Activated T-helper 1 cell treated with anti-CD3 and anti-CD28 coated beads, Interleukin-2, amount 50 U/mL, for 16 hours (primary cell): ENCODE measurements around the gene XKR7.

Experiments
- DNase-seq, 2 donors: peaks; one replicate each; pipeline ENCODE4 v3.0.0-alpha.2; 2020; ENCODE audit warnings: low read depth in 1 of 2, low spot score in 1 of 2

The XKR7 gene

DNA sequence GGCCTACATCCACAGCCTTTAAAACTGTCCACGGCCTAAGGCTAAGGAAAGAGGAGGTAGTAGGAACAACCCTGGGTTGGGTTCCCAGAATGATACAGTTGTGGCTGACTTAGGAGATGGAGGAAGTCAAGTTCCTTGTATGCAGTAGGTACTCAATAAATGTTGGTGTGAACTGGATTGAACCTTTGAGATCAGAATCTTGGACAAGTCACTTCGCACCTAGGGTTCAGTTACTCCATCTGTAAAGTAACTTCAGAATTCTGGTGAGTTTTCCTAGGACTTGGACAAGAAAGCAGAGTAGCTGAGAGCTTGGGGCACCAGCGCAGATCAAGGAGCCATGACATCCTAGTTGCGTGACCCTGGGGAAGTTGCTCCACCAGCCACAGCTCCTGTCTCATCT is 9.1 kb downstream of the XKR7 start:
- DNase-seq, result no peak

DNA sequence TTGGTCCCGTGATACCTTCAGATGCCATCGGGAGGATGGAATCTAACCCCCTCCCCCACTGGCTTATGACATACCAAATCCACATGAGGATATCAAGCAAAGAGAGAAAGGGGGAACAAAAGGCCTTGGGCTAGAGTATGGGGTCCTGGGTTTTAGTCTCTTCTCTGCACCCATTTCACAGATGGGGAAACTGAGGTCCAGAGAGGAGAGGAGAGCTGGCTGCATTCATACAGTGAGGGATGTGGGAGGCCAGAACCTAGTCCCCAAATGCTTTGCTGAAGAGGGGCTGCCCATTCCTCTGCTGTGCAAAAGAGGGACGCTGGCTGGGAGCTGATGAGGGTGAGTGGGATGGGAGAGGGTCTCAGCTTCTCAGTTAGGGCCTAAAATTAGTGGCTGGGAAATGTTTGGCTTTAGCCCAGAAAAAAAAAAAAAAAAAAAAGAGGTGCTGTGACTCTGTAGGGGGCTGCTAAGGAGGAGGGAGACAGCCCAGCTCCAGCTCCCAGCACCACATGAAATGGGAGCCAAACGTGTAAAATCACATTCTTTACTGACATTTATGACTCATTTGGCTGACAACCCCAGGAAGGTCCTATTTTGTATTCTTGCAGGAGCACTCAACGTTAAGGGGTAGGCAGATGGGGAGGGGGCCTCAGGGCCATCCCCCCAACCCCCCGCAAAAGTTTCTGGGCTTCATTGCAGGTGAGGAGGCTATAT is 11.9 kb downstream of the XKR7 start:
- DNase-seq, result no peak

DNA sequence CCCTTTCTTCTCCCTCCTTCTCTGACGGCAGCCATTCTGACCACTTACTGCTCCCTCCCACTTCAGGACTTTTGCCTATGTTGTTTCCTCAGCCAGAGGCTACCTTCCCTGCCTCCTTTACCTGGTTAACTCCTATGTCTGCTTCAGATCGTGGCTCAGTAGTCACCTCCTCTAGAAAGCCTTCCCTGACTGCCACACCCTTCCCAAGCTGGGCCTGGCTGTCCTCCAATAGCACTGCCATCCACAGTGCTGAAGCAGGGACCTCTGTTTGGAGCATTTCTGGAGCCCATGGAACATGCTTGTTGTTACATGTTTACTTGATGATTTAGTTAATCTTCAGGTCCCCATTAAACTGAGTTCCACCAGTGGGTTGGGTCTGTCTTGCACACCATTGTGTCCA is 13.8 kb downstream of the XKR7 start:
- no peak for DNase-seq

DNA sequence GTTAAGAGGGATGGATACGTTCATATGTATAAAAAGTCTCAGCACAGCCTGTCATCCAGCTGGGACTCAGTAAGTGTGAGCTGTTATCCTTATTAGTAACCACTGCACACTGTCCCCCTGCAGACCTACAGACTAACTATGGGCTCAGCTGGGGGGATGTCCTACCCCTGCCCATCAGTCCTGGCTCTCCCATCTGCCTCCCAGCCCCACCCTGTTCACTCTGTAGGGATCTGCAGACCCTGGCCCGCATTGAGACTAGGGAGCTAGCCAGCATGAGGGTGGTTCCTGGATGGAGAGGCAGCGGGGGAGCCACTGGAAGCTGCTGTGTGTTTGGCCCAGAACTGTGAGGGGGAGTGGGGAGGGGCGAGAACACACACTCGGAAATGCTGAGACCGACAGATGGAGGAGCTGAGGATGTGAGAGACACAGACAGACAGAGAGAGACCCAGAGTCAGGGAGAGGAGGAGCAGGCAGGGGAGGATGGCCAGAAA is 17.1 kb downstream of the XKR7 start:
- no peak for DNase-seq

DNA sequence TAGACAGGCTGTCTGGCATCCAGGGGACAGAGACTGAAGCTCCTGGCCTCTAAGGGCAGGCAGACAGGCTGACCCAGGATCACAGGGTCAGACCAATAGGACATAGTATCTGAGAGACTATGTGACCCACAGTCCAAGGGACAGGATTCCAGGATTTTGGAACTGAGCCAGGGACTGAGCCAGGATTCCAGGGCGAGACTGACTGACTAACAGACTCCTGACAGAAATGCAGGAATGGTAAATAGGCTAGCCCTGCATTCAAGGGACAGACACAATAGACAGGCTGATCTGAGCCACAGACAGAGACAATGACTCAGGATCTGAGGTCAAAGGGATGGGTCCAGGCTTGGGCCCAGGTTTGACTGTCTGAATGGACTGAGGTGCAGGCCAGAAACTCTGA is 19.8 kb downstream of the XKR7 start:
- no peak for DNase-seq

DNA sequence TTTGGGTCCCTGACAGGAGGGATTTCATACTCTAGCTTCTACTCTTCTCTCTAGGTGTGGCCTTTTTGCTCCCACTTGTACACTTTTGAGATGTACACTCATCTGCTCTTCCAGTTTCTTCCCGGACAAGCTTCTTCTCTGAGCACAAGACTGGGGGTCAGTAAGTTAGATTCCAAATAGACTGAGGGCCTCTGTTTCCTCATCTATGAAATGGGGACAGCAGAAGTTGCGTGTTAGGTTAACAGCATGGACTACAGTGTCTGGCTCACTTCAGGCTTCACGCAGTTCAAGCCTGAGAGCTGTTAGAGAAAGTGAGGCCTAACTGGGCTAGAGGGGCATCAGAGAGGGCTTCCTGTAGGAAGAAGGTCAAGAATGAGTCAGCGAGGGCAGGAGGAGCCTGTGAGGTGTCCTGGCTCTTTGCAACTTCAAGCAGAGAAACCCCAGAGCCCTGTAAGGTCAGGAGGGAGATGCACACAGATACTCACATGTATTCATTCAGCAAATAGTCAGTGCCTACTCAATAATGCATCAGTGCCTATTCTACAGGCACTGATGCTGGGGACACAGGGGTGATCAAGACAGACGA is 20.6 kb downstream of the XKR7 start:
- no peak for DNase-seq

DNA sequence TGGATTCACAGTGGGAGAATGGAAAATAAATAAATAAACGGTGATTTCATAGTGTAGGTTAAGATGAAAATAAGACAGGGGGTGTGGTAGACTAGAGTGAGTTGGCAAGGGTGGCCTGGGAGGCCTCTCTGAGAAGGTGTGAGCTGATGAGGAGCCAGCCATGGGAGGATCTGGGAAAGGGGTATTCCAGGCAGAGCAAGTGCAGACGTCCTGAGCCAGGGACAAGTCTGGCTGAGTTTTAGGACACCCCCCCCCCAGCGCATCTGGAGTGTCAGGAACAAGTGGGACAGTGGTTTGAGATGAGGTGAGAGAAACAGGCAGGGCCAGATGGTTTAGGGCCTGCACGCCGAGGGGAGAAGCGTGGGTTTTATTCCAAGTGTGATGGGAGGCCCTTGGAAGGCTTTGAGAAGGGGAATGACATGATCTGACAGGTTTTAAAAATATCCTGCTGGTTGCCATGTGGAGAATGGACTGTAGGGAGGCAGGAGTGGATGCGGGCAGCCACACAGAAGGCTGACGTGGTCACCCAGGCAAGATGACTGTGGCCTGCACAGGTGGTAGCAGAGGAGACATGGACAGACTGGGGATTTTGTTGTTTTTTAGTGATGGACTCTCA is 21.2 kb downstream of the XKR7 start:
- DNase-seq, result no peak

DNA sequence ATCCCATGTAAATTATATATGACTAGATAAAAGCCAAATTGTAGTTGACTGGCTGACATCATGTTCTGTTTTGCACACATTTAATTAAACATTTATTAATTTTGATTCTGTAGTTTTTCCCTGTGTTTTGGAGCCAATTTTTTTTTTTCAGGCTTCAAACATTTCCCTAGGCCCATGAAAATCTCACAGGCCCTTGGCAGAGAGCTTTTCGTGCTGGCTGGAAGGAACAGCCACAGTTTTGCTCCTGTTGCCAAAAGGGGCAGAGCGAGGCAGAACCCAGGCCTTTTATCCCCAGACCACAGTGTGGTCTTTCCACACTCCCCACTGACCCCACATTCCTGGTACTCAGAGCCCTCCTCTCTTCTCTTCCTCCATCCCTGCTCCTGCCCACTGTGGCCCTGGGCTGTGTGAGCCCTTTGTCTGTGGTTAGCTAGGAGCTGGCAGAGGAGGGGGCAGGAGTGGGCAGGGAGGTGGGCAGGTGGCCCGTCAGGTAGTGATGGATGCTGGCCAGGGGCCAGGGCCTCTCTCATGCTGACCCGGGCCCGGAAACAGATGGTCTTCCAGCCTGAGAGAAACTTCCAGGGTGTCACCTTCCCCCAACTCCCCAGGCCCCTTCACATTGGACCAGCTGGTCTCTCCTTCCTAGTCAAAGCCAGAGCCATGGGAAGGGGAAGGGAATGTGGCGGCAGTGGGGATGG is 22.8 kb downstream of the XKR7 start:
- no peak for DNase-seq

DNA sequence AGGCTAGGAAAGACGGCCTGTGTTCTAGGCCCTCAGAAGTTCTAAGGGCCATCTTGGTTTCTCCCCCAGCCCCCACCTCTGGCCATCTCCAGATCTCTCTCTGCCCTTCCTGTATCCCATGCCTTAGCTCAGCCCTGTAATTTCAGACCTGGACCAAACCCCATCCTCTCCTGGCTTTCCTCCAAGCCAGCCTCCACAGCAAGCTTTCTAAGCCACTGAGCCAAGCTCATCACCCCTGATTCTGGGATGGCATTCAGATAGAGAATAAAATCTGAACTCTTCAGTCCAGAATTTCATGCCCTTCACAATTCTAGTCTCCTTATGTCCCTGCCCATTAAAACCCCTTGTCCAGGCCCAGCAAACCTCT is 23.4 kb downstream of the XKR7 start:
- no peak for DNase-seq

DNA sequence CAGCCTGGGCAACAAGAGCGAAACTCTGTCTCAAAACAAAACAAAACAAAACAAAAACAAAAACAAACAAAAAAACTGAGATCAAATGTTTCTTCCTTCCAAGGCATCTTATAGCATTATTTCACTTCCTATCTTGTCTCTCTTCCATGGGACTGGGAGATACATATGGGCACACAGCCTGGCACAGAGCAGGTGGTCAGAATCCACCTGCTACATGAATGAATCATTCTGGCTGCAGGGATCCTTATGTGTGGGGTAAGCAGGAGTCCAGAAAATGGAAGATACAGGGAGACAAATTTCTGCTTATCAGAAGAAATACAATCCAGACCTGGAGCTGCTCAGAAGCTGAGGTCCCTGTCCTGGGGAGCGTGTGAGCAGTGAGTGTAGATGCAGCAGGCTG is 24.1 kb downstream of the XKR7 start:
- no peak for DNase-seq

DNA sequence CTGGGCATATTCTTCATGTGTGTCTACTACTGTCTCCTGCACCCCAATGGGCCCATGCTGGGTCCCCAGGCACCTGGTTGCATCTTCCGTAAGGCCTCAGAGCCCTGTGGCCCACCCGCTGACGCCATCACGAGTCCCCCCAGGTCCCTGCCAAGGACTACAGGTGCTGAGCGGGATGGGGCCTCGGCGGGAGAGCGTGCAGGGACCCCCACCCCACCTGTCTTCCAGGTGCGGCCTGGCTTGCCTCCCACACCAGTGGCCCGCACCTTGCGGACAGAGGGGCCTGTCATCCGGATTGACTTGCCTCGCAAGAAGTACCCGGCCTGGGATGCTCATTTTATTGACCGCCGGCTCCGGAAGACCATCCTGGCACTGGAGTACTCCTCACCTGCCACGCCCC is 29.0 kb downstream of the XKR7 start:
- DNase-seq, result no peak

DNA sequence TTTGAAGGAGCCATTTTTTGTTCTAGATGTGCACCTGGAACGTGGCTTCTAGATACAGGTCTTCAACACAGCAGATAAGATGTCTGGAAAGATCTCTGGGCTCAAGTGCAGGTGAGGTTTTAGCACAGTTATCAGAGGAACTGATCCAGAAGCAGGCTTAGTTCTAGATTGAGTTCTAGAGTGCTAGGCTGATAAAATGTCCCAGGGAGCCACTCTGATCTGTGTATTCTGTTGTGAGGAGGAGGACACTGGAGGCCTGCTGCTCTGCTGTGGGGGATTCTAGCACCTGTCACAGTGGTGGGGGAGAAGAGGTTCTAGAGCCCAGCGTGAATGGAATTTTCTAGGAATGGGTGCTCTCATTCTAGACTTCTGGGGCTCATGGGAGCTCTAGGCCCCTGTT is 30.3 kb downstream of the XKR7 start:
- no peak for DNase-seq

DNA sequence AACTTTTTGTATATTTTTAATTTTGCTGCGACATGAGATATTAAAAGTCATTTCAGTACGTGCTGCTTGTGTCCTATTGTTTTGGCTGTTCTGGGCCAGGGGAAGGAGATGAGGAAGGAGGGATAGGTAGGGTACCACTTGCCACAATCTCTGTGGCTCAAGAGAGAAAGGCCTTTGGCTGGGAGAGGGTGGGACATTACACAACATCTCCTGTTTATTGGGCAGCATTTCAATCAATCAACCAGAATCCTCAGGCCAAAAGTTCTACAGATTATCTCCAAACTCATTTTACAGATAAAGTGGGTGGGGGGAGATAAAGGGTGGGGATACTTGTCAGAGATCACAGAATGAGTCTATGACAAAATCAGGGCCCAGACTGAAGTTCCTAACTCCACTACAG is 35.4 kb downstream of the XKR7 start:
- DNase-seq, result no peak

DNA sequence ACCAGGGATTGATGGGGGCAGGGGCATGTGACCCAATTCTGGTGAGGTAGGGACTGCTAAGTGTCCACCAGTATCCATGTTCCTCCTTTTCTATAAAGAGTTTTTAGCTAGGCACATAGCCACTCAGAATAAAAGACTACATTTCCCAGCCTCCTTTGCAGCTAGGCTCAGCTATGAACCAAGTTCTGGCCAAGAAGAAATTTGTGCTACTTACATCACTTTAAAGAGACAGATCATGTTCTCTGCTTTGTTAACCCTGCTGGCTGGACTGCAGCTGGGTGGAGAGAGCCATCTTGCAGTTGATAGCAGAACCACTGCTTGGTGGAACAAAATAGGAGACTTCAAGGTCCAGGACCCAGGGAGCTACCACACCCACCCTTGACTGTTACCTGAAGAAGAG is 37.0 kb downstream of the XKR7 start:
- no peak for DNase-seq

DNA sequence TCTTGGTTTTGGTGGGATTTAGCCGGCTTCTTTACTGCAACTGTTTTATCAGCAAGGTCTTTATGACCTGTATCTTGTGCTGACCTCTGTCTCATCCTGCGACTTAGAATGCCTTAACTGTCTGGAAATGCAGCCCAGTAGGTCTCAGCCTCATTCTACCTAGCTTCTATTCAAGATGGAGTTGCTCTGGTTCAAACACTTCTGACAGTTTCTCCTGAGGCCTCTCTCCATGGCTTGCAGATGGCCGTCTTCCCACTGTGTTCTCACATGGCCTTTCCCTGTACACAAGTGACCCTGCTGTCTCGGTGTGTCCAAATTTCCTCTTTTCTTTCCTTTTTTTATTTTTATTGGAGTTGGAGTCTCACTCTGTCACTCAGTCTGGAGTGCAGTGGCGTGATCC is 38.1 kb downstream of the XKR7 start:
- DNase-seq, result no peak

DNA sequence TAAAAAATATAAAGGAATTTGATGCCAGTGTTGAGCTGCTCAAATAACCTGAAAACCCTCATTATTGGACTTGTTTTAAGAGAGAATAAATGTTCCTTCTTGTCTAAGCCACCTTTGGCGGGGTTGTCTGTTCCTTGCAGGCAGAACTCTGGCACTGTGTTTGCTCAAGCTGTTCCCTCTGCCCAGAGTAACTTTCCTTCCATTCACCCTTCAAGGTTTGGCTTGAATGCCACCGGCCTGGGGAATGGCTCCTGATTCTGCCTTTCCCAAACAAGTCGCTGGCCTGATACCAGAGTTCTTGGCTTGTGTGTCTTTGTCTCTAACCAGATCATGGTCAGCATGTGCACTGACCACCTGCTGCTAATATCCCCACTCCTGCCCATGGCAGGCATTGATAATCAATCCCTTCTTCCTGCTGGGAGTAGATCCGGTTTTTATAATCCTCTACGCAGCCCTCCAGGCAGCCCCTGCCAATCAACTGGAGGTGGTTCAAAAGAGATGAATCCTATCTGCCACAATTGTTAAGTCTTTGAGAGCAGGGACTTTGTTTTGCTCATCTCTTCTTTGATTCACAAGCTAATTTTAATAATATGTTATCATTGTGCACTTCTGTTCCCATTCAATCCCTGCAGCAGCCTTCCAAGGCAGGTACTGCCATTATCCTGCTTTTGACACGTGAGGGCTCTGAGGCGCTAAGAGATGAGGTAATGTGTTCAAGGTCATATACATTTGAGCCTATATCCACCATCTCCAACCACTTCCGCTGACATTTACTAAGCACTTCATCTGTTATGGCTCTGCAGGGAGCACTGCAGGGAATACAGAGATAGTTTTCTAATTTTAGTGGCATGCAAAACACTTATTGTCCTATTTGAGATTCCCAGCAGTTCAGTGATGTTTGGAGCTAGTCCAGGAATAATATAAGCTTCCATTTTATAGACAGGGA is 39.2 kb downstream of the XKR7 start:
- DNase-seq, result no peak

DNA sequence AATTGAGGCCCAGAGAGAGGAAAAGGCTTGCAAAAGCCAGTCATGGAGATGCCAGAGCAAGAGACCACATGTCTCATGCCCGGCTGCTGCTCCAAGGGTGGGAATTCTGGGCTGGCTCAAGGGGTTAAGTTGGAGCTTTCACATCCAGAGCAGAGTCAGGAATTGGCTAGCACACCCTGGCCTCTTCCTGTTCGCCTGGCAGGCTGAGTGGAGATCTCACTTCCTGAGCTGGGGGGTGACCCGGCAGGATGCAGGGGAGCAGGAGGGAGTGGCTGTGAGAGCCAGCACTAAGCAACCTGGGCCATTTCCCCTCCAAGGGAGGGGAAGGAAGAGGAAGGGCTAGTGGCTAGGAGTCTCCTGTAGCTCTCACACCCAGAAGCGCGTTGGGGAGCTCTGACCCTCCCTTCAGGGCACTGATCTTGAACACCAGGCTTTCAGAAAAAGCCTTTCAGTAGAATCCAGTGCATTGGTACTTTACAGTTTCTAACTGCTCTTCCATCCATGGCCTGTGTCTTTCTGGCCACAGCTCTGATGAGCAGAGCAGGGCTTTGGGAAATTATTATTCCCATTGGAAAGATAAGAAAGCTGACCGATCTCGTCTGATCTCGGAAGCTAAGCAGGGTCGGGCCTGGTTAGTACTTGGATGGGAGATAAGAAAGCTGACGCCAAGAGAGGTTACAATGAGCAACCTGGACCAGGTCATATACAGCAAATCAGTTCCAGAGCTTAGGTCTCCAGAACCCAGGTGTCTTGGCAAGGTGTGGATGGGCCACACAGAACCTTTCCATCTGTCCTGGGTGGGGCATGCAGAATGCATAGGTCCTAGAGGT is 40.1 kb downstream of the XKR7 start:
- DNase-seq, result no peak

DNA sequence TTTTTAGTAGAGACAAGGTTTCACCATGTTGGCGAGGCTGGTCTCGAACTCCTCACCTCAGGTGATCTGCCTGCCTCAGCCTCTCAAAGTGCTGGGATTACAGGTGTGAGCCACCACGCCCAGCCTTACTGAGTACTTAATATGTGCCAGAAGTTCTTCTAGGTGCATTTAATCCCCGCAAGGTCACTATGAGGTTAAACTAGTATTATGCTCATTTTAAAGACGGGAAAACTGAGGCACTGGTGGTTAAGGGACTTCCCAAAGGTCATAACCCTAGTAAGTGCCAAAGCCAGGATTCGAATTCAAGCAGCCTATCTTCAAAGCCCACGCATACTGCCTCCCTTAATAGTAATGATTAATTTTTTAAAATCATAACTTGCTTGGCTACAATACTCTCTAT is 41.6 kb downstream of the XKR7 start:
- no peak for DNase-seq

DNA sequence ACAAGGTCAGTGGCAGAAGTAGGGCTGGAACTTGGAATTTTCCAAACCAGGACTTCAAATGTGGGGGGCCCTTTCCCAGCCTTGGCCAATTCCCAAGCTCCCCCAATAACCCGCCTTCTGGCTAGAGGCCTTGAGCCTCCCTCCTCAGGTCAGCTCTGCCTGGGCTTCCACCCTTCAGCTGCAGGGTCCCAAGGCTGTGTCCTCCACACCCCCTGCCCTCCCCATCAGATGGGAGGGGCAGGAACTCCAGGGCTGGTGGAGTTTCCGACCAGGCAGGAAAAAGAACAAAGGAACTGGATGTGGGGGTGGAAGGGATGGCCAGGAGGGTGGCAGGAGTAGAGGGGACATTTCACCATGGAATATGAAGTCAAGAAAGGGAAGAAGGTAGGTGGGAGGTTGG is 42.1 kb downstream of the XKR7 start, which contains the start of gene CCM2L:
Gene CCM2L (plus strand): TSS at position 338 of the 400 bp plus-strand sequence. CDS start 17 bp downstream, at position 355.
- DNase-seq, result no peak

DNA sequence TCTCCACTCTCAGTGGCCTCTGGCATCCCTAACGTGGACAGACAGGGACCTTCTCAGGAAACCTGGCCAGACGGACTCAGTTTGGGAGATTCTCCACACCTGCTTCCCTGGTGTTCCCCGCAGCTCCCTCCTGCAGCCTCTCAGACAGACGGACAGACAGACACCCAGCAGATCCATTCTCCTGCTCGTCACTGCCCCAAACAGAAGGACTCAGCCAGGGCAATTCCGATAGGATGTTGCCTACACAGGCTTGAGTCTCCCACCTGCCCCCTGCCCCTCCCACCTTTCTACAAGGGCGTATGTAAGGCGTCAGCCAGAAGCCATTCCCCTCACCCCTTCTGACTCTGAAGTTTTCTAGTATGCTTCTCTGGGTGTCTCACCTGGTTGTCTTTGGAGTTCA is 42.7 kb downstream of the XKR7 start:
- DNase-seq, result no peak
